Adrenal gland (tissue), 5 donors: ENCODE data around the gene OR9Q1.

ENCODE experiments used
- POLR2A ChIP-seq, 2 donors: fragments of 450-650 bp; IDR thresholded peaks; one replicate each; pipeline ENCODE4 v1.6.1; 2017; ENCODE audit warnings: antibody characterized with exemption in 2 of 2, mild to moderate bottlenecking in 2 of 2, moderate library complexity in 1 of 2
- TF ChIP-seq, protein P1 (sequence below), 6 experiments: fragments of 450-650 bp in 4 of 6; fragments of 200-600 bp in 2 of 6; sonication (generic) in 1 of 6; IDR thresholded peaks; 1 replicate in 5 of 6; 2 replicates in 1 of 6; pipeline versions ENCODE4 v1.5.1 to v1.8.0; 2016 to 2021; ENCODE audit warnings: antibody characterized with exemption in 6 of 6, mild to moderate bottlenecking in 2 of 6, moderate library complexity in 1 of 6
- donor health status: DM: no; HTN: no; CAD: no.

DNA sequence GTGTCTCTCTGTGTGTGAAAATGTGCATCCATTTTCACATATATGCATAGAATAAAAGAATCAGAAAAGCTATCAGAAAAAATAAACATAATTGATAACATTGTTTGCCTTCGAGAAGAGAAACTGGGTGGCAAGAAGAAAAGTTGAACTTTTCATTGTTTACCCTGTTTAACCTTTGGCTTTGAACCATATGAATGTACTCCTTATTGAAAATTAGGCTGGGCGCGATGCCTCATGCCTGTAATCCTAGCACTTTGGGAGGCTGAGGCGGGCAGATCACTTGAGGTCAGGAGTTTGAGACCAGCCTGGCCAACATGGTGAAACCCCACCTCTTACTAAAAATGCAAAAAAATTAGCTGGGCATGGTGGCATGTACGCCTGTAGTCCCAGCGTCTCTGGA, 11.9 kb upstream of the OR9Q1 start:
- TF ChIP-seq, protein P1, sequence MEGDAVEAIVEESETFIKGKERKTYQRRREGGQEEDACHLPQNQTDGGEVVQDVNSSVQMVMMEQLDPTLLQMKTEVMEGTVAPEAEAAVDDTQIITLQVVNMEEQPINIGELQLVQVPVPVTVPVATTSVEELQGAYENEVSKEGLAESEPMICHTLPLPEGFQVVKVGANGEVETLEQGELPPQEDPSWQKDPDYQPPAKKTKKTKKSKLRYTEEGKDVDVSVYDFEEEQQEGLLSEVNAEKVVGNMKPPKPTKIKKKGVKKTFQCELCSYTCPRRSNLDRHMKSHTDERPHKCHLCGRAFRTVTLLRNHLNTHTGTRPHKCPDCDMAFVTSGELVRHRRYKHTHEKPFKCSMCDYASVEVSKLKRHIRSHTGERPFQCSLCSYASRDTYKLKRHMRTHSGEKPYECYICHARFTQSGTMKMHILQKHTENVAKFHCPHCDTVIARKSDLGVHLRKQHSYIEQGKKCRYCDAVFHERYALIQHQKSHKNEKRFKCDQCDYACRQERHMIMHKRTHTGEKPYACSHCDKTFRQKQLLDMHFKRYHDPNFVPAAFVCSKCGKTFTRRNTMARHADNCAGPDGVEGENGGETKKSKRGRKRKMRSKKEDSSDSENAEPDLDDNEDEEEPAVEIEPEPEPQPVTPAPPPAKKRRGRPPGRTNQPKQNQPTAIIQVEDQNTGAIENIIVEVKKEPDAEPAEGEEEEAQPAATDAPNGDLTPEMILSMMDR (IDR thresholded peaks at IDR 0.05) = no peak
- TF ChIP-seq POLR2A (IDR thresholded peaks at IDR 0.05) = no peak
